A673 (cell line): ENCODE results near the gene SAMD11.

ENCODE experiments used
- EZH2 ChIP-seq: fragments of 200-600 bp; sonication (generic); IDR thresholded peaks from 2 replicates; pipeline ENCODE4 v1.6.1; 2017; ENCODE audit warnings: borderline replicate concordance, low read depth, mild to moderate bottlenecking, mixed read lengths, antibody characterized with exemption, low read length; ENCODE audit not compliant: poor library complexity, severe bottlenecking
- TF ChIP-seq, protein P1 (sequence below): fragments of 300-800, 200-600 bp; sonication (generic); conservative IDR thresholded peaks from 2 replicates; pipeline ENCODE4 v1.5.1; 2017; ENCODE audit warnings: low read depth, mild to moderate bottlenecking, antibody characterized with exemption, low read length, moderate library complexity, mixed read lengths

DNA sequence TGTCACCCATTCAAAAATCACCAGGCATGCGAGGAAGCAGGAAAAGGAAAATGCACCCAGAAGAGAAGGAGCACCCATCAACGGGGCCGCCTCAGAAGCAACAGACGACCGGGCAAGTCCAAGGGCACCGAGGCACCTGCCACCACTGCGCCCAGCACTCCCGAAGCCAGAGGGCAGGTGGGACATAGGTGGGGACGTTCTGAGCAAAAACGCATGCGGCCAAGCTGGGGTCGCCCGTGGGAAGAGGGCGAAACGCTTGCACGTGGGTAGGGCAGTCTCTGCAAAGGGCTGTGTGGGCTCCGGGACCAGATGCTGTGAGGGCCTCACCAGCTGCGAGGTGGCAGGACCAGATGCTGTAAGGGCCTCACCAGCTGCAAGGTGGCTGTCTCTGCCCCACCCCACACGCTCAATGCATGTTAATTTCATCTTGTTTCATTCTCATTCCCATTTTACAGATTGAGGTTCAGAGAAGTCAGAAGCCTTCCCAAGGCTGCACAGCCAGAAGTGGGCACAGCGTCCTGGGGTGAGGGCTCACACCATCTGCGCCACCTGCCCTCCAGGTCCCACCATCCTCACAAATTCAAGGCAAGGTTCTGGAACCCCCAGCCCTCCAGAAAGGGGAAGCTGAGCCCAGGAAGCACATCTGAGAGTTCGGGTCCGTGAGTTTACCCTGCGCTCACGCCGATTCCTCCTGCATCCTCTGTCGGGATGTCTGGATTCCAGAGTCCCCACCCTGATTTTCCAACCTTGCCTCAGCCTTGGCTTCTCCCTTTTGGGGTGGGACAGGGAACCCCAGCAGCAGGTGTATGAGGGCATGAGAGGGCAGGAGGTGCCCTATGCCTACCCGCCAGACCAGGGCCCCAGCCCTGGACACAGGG is 8.2 kb upstream of the SAMD11 start:
- TF ChIP-seq, protein P1, sequence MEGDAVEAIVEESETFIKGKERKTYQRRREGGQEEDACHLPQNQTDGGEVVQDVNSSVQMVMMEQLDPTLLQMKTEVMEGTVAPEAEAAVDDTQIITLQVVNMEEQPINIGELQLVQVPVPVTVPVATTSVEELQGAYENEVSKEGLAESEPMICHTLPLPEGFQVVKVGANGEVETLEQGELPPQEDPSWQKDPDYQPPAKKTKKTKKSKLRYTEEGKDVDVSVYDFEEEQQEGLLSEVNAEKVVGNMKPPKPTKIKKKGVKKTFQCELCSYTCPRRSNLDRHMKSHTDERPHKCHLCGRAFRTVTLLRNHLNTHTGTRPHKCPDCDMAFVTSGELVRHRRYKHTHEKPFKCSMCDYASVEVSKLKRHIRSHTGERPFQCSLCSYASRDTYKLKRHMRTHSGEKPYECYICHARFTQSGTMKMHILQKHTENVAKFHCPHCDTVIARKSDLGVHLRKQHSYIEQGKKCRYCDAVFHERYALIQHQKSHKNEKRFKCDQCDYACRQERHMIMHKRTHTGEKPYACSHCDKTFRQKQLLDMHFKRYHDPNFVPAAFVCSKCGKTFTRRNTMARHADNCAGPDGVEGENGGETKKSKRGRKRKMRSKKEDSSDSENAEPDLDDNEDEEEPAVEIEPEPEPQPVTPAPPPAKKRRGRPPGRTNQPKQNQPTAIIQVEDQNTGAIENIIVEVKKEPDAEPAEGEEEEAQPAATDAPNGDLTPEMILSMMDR, result no peak
- no peak for TF ChIP-seq EZH2
